NCI-H2196 treated with DMSO at 0.1 percent for 48 hours (cell line): ENCODE measurements around the gene PKDREJ.
"Not testable (repeated sequence)": the region's sequence is repeated elsewhere in the genome, so short reads cannot be mapped to it uniquely, and the experiment has no call there.

Experiments used
- DNase-seq: peaks from one replicate; lab custom pipeline; 2025; ENCODE audit not compliant: unreplicated experiment; lab: John Stamatoyannopoulos, UW

PKDREJ gene

GRCh38 chr22:46263216-46263590 lies at the start of gene PKDREJ:
Gene PKDREJ, minus strand, starts transcription at chr22:46263343. Its CDS starts 21 bp downstream, at chr22:46263322.
- no peak for DNase-seq

GRCh38 chr22:46312848-46313247 lies 49.7 kb upstream of the PKDREJ start:
- not testable (repeated sequence) for DNase-seq

- no peak for DNase-seq
Observed at GRCh38 chr22:46312056-46312455, 48.9 kb upstream of the PKDREJ start.

- DNase-seq: no peak
Observed at GRCh38 chr22:46309526-46310085, 46.5 kb upstream of the PKDREJ start.

- DNase-seq: no peak
Observed at GRCh38 chr22:46308283-46308988, 45.3 kb upstream of the PKDREJ start.

GRCh38 chr22:46303347-46303965 lies 40.3 kb upstream of the PKDREJ start:
- no peak for DNase-seq

GRCh38 chr22:46300491-46300890 lies 37.3 kb upstream of the PKDREJ start:
- no peak for DNase-seq

GRCh38 chr22:46299101-46299500 lies 36.0 kb upstream of the PKDREJ start:
- DNase-seq: no peak

- DNase-seq: no peak
Observed at GRCh38 chr22:46297151-46297812, 34.1 kb upstream of the PKDREJ start.

- peak; percentile 97 for DNase-seq
Observed at GRCh38 chr22:46296257-46297150, 33.4 kb upstream of the PKDREJ start, which contains the start of gene GTSE1. Gene GTSE1, plus strand, starts transcription at chr22:46296870. Its CDS starts 531 bp downstream, at chr22:46297401.

GRCh38 chr22:46295277-46295971 lies 32.3 kb upstream of the PKDREJ start:
- DNase-seq: no peak

- no peak for DNase-seq
Observed at GRCh38 chr22:46294784-46295183, 31.6 kb upstream of the PKDREJ start.

- no peak for DNase-seq
Observed at GRCh38 chr22:46293577-46294260, 30.6 kb upstream of the PKDREJ start.

GRCh38 chr22:46292732-46293131 lies 29.6 kb upstream of the PKDREJ start:
- no peak for DNase-seq

- DNase-seq: no peak
Observed at GRCh38 chr22:46292173-46292572, 29.0 kb upstream of the PKDREJ start.

- DNase-seq: no peak
Observed at GRCh38 chr22:46290843-46291785, 28.0 kb upstream of the PKDREJ start.

GRCh38 chr22:46290121-46290842 lies 27.1 kb upstream of the PKDREJ start:
- no peak for DNase-seq
